GM21515 (cell line): ENCODE measurements around the gene LTA.
A peak's percentile ranks its signal among the peaks of the same experiment; 100 is the strongest.

Source experiments
- ATAC-seq: cut with Tn5 transposase; IDR thresholded peaks from one replicate; pipeline ENCODE4 v1.9.1; 2021; ENCODE audit not compliant: unreplicated experiment

The LTA gene

DNA sequence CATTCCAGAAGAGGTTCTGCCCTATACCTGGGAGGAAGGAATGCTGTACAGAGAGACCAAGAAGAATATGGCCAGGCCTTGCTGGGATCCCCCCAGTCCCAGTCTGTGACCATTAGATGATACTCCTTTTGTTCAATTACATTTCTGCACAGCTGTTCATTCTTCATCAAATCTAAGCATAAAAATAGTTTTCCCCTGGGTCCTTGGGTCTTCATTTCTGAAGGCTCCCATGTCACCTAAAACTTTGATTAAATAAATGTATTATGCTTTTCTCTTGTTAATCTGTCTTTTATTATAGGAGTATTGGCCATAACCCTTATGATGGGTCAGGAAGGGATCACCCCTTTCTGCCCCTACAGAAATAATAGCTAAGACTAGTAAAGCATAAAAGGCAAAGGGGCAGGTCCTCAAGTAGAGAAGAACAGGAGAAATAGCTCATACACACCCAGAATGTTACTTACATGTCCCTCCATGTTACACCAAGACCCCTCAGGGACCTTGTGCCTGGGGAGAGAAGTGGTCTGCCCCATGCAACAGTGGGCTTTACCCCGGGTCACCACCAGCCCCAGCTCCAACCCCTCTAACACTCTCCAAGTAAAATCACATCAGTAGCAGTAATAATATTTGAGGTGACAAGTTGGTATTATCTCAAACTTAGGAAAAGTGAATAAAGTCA is 2.1 kb upstream of the LTA start:
- ATAC-seq, result no peak

DNA sequence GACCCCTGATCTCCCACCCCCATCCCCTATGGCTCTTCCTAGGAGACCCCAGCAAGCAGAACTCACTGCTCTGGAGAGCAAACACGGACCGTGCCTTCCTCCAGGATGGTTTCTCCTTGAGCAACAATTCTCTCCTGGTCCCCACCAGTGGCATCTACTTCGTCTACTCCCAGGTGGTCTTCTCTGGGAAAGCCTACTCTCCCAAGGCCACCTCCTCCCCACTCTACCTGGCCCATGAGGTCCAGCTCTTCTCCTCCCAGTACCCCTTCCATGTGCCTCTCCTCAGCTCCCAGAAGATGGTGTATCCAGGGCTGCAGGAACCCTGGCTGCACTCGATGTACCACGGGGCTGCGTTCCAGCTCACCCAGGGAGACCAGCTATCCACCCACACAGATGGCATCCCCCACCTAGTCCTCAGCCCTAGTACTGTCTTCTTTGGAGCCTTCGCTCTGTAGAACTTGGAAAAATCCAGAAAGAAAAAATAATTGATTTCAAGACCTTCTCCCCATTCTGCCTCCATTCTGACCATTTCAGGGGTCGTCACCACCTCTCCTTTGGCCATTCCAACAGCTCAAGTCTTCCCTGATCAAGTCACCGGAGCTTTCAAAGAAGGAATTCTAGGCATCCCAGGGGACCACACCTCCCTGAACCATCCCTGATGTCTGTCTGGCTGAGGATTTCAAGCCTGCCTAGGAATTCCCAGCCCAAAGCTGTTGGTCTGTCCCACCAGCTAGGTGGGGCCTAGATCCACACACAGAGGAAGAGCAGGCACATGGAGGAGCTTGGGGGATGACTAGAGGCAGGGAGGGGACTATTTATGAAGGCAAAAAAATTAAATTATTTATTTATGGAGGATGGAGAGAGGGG is 1.4 kb downstream of the LTA start:
- ATAC-seq, result no peak

GRCh38 chr6:31574106-31575061 is 2.3 kb downstream of the LTA start:
- no peak for ATAC-seq

- no peak for ATAC-seq
Measured at GRCh38 chr6:31575335-31575901, 3.3 kb downstream of the LTA start, which contains the start of gene TNF. Gene TNF, plus strand, starts transcription at chr6:31575565. Its CDS starts 177 bp downstream, at chr6:31575742.

DNA sequence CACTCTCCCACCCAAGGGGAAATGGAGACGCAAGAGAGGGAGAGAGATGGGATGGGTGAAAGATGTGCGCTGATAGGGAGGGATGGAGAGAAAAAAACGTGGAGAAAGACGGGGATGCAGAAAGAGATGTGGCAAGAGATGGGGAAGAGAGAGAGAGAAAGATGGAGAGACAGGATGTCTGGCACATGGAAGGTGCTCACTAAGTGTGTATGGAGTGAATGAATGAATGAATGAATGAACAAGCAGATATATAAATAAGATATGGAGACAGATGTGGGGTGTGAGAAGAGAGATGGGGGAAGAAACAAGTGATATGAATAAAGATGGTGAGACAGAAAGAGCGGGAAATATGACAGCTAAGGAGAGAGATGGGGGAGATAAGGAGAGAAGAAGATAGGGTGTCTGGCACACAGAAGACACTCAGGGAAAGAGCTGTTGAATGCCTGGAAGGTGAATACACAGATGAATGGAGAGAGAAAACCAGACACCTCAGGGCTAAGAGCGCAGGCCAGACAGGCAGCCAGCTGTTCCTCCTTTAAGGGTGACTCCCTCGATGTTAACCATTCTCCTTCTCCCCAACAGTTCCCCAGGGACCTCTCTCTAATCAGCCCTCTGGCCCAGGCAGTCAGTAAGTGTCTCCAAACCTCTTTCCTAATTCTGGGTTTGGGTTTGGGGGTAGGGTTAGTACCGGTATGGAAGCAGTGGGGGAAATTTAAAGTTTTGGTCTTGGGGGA is 4.0 kb downstream of the LTA start:
- ATAC-seq, result no peak

- ATAC-seq, result no peak
Measured at GRCh38 chr6:31576897-31577578, 4.9 kb downstream of the LTA start.

GRCh38 chr6:31577579-31577966 is 5.5 kb downstream of the LTA start:
- no peak for ATAC-seq

DNA sequence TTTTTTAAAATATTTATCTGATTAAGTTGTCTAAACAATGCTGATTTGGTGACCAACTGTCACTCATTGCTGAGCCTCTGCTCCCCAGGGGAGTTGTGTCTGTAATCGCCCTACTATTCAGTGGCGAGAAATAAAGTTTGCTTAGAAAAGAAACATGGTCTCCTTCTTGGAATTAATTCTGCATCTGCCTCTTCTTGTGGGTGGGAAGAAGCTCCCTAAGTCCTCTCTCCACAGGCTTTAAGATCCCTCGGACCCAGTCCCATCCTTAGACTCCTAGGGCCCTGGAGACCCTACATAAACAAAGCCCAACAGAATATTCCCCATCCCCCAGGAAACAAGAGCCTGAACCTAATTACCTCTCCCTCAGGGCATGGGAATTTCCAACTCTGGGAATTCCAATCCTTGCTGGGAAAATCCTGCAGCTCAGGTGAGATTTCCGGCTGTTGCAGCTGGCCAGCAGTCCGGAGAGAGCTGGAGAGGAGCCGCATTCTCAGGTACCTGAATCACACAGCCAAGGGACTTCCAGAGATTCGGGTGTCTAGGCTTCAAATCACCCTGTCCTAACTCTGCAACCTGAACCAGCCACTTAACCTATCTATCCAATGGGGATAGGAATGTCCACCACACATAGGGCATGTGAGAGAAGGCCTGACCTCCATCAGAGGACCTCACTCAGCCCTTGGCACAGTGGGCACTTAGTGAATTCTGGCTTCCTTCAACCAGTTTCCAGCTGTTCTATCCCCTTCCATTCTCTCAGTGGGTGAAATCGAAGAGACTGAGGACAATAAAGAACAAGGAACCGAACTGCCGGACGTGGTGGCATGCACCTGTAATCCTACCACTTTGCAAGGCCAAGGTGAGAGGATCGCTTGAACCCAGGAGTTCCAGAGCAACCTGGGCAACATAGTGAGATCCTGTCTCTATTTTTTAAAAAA is 6.4 kb downstream of the LTA start:
- no peak for ATAC-seq

- no peak for ATAC-seq
Measured at GRCh38 chr6:31579119-31579505, 7.0 kb downstream of the LTA start.

DNA sequence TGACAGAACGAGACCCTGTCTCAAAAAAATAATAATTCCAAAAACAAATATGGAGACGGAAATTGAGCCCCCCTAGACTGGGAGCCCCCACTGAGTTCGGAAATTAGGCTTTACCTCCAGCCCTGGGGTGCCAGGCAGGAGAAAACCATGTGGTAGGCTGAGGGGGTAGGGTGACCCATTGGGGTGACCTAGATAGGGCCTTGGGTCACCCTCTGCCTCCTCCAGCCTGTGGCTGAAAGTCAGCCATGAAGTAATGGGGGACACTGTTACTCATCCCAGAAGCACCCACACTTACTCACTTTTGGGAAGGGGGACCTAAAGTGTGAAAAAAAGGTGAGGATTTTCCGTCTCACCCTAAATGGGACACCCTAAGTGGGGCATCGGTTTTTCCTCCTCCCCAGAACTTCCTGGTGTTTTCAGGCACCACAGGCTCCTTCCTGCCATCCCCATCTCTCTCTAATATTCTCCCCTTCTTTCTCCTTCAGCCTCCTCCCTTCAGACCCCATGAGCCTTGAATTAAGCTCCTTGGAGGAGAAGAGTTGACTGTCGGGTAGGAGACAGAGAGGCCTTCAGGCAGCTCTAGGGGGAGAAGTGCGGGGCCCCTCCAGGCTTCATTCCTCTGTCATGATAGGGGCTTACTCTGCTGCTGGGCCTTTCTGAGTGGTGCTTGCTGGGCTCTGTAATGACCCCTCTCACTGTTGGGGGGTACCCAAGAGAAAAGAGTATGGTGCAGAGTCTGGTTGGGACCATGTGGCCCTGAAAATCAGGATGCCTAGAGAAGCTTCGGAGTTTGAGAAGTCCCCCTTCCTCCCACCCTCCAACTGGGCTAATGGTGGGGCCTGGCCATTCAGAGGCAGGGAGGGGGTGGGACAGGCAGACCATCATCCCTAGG is 7.7 kb downstream of the LTA start:
- no peak for ATAC-seq

DNA sequence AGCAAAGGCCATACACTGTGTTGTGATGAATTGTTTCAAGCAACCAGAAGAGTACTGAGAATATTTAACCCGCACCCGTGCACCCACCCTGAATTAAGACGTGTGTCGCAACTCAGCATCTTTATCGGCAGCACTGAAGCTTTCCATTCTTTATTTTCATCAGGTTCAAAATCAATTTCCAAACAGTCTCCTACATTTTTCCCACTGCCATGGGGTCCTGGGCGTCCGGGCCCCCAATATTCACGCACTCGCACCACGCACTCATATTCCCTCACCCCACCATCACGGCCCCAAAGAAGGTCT is 8.3 kb downstream of the LTA start:
- no peak for ATAC-seq

- ATAC-seq, result peak; percentile 51
Measured at GRCh38 chr6:31580807-31581433, 8.8 kb downstream of the LTA start.

DNA sequence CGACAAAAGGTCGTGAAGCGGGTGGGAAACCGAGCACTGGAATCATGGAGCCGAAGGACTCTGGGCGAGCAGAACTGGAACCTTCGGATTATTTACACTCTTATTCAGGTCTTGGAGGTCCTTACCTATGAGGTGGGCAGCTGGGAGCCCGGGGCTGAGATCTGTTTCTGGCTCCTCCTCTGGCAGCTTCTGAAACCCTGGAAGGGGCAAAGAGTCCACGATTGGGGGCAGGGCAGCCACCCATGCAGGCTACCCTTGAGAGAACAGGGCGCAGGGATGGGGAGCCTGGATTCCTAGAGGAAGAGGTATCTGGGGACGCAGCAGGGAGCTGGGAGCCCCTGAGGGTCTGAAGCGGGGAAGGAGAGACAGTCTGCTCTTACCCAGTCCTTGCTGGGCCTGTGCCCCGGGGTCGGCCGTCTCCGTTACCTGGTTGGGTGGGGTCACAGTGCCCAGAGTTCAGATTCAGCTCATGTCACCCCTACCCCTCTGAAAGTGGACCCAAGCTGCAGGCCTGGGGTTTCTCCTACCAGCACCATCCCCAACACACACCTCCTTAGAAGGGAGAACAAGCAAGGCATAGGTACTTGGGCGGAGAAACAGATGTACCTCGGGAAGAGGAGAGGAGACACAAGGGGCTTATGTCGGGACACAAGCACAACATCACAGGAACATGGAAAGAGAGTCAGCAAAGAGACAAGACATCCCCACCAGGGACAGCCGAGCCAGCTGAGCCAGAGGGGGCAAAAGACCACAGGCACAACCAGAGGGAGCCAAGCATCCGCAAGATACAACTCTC is 9.5 kb downstream of the LTA start:
- ATAC-seq, result no peak

GRCh38 chr6:31582230-31582643 is 10.1 kb downstream of the LTA start, which contains the start of gene LTB:
Gene LTB, minus strand, starts transcription at chr6:31582424. Its CDS starts 7 bp downstream, at chr6:31582417.
- ATAC-seq, result no peak

GRCh38 chr6:31585491-31585890 is 13.4 kb downstream of the LTA start:
- ATAC-seq, result no peak

DNA sequence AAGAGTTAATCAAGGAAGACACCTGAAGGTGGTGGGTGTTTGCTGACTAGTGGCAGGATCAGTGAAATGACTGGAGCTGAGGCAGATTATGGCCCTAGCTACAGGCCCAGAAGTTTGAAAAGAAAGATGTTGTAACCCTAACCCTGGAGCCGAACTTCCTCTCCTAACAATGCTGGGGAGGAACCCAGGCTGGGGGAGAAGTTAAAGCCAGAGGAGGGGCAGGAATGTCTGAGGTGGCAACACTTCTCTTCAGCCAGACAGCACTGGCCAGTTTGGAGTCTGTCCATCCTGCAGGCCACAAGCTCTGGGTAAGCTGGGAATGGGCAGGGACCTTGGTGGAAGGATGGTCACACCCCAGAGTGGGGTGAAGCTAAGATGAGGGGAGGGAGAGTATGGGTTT is 13.9 kb downstream of the LTA start, which contains the start of gene LST1:
Gene LST1, plus strand, starts transcription at position 270 of the 400 bp plus-strand sequence. CDS start 1,023 bp downstream, outside the sequence.
- ATAC-seq, result no peak
